GM21529 (cell line): ENCODE results near the gene TOMT.
A peak's percentile ranks its signal among the peaks of the same experiment; 100 is the strongest.

Experiments
- ATAC-seq: cut with Tn5 transposase; IDR thresholded peaks from one replicate; pipeline ENCODE4 v1.9.1; 2021; ENCODE audit not compliant: unreplicated experiment

The TOMT gene

GRCh38 chr11:72085621-72086351 is 19.9 kb upstream of the TOMT start:
- no peak for ATAC-seq

- ATAC-seq: no peak
Observed at GRCh38 chr11:72088076-72088808, 17.5 kb upstream of the TOMT start.

GRCh38 chr11:72091292-72091691 is 14.4 kb upstream of the TOMT start:
- peak; percentile 69 for ATAC-seq

- no peak for ATAC-seq
Observed at GRCh38 chr11:72098741-72099140, 7.0 kb upstream of the TOMT start.

GRCh38 chr11:72100009-72100408 is 5.7 kb upstream of the TOMT start:
- ATAC-seq: no peak

- no peak for ATAC-seq
Observed at GRCh38 chr11:72100462-72100861, 5.3 kb upstream of the TOMT start.

GRCh38 chr11:72102162-72102561 is 3.6 kb upstream of the TOMT start:
- no peak for ATAC-seq

GRCh38 chr11:72102631-72102945 is 3.1 kb upstream of the TOMT start:
- no peak for ATAC-seq

GRCh38 chr11:72102946-72103753 is 2.6 kb upstream of the TOMT start, which contains the start of gene LAMTOR1:
TSS of gene LAMTOR1 (minus strand) at chr11:72103297. CDS start at chr11:72103224, 73 bp downstream.
- ATAC-seq: peak; percentile 91

GRCh38 chr11:72103754-72104167 is 2.0 kb upstream of the TOMT start:
- ATAC-seq: no peak

GRCh38 chr11:72111300-72112142 is 5.8 kb downstream of the TOMT start:
- ATAC-seq: no peak

GRCh38 chr11:72112143-72112977 is 6.6 kb downstream of the TOMT start, which contains the start of gene ANAPC15:
TSS of gene ANAPC15 (minus strand) at chr11:72112695. CDS start at chr11:72111276, 1,419 bp downstream.
- peak; percentile 87 for ATAC-seq

GRCh38 chr11:72112978-72113808 is 7.5 kb downstream of the TOMT start:
- ATAC-seq: no peak

- no peak for ATAC-seq
Observed at GRCh38 chr11:72114570-72114969, 8.8 kb downstream of the TOMT start.

- ATAC-seq: no peak
Observed at GRCh38 chr11:72116019-72116755, 10.5 kb downstream of the TOMT start.

GRCh38 chr11:72119198-72119597 is 13.5 kb downstream of the TOMT start:
- ATAC-seq: no peak

- no peak for ATAC-seq
Observed at GRCh38 chr11:72120930-72121329, 15.2 kb downstream of the TOMT start.

GRCh38 chr11:72122607-72123006 is 16.9 kb downstream of the TOMT start:
- ATAC-seq: no peak
